Stimulated activated naive CD8-positive, alpha-beta T cell treated with anti-CD3 and anti-CD28 coated beads, Interleukin-15, Interleukin-2, amounts not matched to agents 100 ng/mL and 50 ng/mL, for 24 hours (primary cell): Measurements from ENCODE around the gene ADCY3.
A peak's percentile ranks its signal among the peaks of the same experiment; 100 is the strongest.

Source experiments
- H3K27ac Mint-ChIP-seq: one replicate; pipeline ENCODE4 v1.8.0; 2021; ENCODE audit warnings: mild to moderate bottlenecking, mixed read lengths
- H3K27me3 Mint-ChIP-seq: one replicate; pipeline ENCODE4 v1.8.0; 2021; ENCODE audit warnings: mixed read lengths
- H3K36me3 Mint-ChIP-seq: one replicate; pipeline ENCODE4 v1.8.0; 2021; ENCODE audit warnings: low read depth, mixed read lengths
- H3K4me1 Mint-ChIP-seq: one replicate; pipeline ENCODE4 v1.8.0; 2021; ENCODE audit warnings: low read depth, mixed read lengths
- H3K4me3 Mint-ChIP-seq: one replicate; pipeline ENCODE4 v1.8.0; 2021; ENCODE audit warnings: mild to moderate bottlenecking, mixed read lengths
- H3K9me3 Mint-ChIP-seq: one replicate; pipeline ENCODE4 v1.8.0; 2021; ENCODE audit warnings: mixed read lengths

The ADCY3 gene

GRCh38 chr2:24903161-24904103, 16.6 kb downstream of the ADCY3 start:
- Mint-ChIP-seq H3K4me3 (no peak overlapping the region), H3K36me3 (peaks cover 53% of the 10 kb centered on the region), H3K9me3 (no peaks in the 10 kb centered on the region), H3K27me3 (no peaks in the 10 kb centered on the region), H3K27ac (no peak overlapping the region), H3K4me1 (peaks cover 5% of the 10 kb centered on the region)

GRCh38 chr2:24899361-24899910, 20.6 kb downstream of the ADCY3 start:
- no peaks in the 10 kb centered on the region for H3K4me1 Mint-ChIP-seq
- peaks cover 30% of the 10 kb centered on the region for H3K9me3 Mint-ChIP-seq
- no peak overlapping the region for H3K4me3 Mint-ChIP-seq
- H3K27me3 Mint-ChIP-seq = no peaks in the 10 kb centered on the region
- H3K27ac Mint-ChIP-seq = no peak overlapping the region
- H3K36me3 Mint-ChIP-seq = peaks cover 76% of the 10 kb centered on the region

DNA sequence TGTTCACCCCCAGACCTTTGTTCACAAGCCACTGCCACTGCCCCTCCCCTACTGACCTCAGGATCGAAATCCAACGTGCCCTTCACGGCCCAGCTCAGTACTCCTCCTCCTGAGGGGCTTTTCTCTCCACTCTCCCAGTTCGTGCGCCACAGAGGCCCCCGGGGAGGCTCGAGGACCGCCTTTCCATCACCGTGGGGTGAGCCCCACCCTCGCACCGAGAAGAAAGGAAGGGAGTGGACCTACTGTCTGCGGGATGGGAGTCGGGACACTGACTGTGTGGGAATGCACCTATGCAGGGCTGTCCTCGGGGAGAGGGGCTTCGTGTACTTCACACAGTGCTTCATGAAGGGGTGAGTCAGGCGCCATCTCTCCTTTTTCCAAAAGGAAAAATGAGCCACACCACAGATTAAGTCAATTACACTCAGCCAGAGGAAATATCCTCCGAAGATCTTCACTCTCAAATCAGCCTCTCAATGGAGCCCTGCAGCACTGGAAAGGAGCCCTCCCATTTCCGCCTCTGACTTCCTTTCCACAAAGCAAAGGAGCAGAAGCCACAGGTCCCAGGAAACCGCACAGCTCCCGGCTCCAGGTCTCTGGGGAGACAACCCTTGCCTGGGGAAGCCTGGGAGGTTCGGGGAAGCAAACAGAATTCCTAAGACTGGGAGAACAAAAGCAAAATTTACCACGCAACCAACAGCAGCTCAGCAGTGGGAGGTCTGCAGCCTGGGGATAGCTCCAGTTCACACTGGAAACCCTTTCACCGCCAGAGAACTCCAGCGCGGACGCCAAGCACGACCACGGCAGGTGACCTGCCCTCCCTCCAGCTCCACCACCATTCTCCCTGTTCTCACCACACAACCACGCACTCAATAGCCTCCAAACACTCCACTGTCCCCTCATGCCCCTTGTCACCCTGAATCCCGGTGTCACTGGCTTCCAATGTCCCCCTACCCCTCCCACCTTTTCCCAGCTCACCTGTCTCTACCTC, 21.6 kb downstream of the ADCY3 start:
- Mint-ChIP-seq H3K9me3 (peaks cover 37% of the 10 kb centered on the region), H3K4me3 (no peak overlapping the region), H3K27me3 (no peaks in the 10 kb centered on the region), H3K27ac (no peak overlapping the region), H3K4me1 (no peaks in the 10 kb centered on the region), H3K36me3 (peaks cover 79% of the 10 kb centered on the region)

DNA sequence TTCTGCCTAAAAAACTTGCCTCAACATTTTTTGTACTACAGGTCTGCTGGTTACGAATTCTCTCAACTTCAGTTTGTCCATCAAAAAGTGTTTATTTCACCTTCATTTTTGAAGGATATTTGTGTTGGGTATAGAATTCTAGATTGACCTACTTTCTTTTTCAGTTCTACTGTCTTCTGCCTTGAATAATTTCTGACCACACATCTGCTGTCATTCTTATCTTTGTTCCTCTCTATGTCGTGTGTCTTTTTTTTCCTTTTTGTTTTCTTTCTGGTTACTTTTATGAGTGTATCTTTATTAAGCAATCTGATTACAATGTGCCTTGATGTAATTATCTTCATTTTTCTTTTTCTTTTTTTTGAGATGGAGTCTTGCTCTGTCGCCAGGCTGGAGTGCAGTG, 25.3 kb downstream of the ADCY3 start:
- Mint-ChIP-seq H3K27me3 (no peaks in the 10 kb centered on the region), H3K36me3 (peaks cover 68% of the 10 kb centered on the region), H3K27ac (no peak overlapping the region), H3K4me3 (no peak overlapping the region), H3K4me1 (no peaks in the 10 kb centered on the region), H3K9me3 (peaks cover 38% of the 10 kb centered on the region)

GRCh38 chr2:24893934-24894333, 26.1 kb downstream of the ADCY3 start:
- H3K4me3 Mint-ChIP-seq = no peak overlapping the region
- no peak overlapping the region for H3K27ac Mint-ChIP-seq
- peaks cover 38% of the 10 kb centered on the region for H3K9me3 Mint-ChIP-seq
- peaks cover 60% of the 10 kb centered on the region for H3K36me3 Mint-ChIP-seq
- H3K4me1 Mint-ChIP-seq = no peaks in the 10 kb centered on the region
- H3K27me3 Mint-ChIP-seq = no peaks in the 10 kb centered on the region

DNA sequence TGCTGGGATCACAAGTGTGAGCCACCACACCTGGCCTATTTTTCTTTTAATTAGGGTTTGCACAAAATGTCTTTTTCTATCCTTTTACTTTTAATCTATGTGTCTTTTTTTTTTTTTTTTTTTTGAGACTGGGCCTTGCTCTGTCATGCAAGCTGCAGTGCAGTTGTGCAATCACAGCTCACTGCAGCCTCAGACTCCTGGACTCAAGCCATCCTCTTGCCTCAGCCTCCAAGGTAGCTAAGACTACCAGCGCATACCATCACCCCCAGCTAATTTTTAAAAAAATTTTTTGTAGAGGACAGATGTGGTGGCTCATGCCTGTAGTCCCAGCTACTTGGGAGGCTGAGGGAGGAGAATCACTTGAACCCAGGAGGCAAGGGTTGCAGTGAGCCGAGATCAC, 27.1 kb downstream of the ADCY3 start:
- H3K4me3 Mint-ChIP-seq = no peak overlapping the region
- H3K4me1 Mint-ChIP-seq = peaks cover 3% of the 10 kb centered on the region
- H3K36me3 Mint-ChIP-seq = peaks cover 58% of the 10 kb centered on the region
- H3K9me3 Mint-ChIP-seq = peaks cover 37% of the 10 kb centered on the region
- H3K27ac Mint-ChIP-seq = no peak overlapping the region
- H3K27me3 Mint-ChIP-seq = no peaks in the 10 kb centered on the region

GRCh38 chr2:24891201-24891600, 28.8 kb downstream of the ADCY3 start:
- Mint-ChIP-seq H3K4me1 (peaks cover 14% of the 10 kb centered on the region), H3K36me3 (peaks cover 47% of the 10 kb centered on the region), H3K9me3 (peaks cover 24% of the 10 kb centered on the region), H3K27me3 (no peaks in the 10 kb centered on the region), H3K4me3 (no peak overlapping the region), H3K27ac (no peak overlapping the region)

DNA sequence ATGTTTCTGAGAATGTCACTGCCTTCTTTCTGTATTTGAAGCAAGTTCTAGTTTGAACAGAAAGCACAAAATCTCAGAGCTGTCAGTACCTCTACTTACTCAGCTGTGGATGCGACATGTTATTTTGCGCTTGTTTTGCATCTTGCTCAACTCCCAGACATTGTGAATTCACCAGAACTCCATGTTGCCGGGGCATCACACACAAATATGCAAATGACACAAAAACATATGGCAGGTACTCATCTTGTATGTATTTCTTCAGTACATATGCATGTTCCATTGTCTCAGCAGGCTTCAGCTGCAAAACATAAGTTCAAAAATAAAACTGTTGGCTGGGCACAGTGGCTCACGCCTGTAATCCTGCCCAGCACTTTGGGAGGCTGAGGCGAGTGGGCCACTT, 30.8 kb downstream of the ADCY3 start:
- Mint-ChIP-seq H3K27me3 (no peaks in the 10 kb centered on the region), H3K36me3 (peaks cover 32% of the 10 kb centered on the region), H3K9me3 (peaks cover 7% of the 10 kb centered on the region), H3K4me3 (no peak overlapping the region), H3K27ac (no peak overlapping the region), H3K4me1 (peaks cover 20% of the 10 kb centered on the region)

DNA sequence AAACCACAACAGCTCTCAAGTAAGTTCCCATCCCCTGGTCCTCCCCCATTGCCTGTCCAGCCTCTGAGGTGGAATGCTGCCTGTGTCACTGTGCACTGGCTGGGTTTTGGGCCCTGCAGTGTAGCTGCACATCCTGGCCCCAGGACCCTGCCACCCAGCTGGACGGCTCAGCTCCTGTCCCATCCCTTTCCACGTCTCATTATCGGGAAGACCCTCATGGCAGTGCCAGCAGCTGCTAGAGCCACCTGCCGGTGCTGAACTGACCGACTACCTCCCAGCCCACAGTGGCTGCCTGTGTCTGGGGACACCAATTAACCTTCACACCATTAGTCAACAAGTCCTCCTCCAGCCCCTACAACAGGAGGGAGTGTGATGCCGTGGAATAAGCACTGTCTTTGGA, 31.9 kb downstream of the ADCY3 start:
- Mint-ChIP-seq H3K4me1 (peaks cover 20% of the 10 kb centered on the region), H3K4me3 (no peak overlapping the region), H3K27ac (no peak overlapping the region), H3K9me3 (no peaks in the 10 kb centered on the region), H3K36me3 (peaks cover 24% of the 10 kb centered on the region), H3K27me3 (no peaks in the 10 kb centered on the region)

DNA sequence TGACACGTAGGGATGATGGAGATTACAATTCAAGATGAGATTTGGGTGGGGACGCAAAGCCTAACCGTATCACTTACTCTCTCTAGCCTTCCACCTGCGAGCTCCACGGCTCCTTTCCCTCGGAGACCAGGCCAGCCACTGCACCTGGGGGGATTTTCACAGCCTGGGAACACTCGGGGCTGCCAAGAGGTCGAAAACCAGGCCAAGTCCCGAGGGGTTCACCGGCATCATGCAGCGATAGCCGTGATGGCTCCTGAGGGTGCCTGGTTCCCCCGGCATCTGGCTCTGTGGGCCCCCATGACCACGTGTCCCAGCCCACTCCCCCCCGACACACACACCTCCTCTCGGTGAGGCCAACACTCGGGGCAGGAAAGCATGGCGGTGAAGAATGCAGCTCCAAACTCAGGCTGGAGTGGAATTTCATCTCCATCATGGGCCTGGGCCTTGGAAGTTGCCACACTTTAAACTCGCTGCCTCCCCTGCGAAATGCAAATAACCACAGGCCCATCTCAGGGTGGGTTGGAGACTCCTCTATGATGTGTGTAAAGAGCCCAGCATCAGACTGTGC, 32.6 kb downstream of the ADCY3 start:
- Mint-ChIP-seq H3K4me3 (peak overlapping the region; percentile 59), H3K27ac (no peak overlapping the region), H3K27me3 (no peaks in the 10 kb centered on the region), H3K36me3 (peaks cover 25% of the 10 kb centered on the region), H3K4me1 (peaks cover 20% of the 10 kb centered on the region), H3K9me3 (no peaks in the 10 kb centered on the region)

DNA sequence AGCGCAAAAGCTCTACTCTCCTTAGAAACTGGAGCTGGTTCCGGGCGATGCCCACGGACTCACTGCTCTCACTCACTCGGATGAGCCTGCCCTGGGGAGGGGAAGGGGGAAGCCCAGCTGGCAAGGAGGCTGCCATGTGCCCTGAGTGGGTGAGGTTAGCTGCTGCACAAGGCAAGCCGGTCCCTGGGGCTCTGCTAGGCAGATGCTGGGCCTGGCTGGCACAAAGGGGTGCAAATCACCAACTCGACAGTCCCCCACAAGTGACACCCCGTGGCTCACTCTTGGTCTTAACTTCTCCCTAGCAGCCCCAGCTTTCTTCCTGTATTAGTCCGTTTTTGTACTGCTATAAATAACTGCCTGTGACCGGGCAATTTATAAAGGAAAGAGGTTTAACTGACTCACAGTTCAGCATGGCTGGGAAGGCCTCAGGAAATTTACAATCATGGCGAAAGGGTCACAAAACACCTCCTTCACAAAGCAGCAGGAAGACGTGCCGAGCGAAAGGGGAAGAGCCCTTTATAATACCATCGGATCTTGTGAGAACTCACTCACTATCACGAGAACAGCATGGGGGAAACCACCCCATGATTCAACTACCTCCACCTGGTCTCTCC, 33.2 kb downstream of the ADCY3 start:
- H3K36me3 Mint-ChIP-seq = peaks cover 31% of the 10 kb centered on the region
- peaks cover 20% of the 10 kb centered on the region for H3K4me1 Mint-ChIP-seq
- no peak overlapping the region for H3K27ac Mint-ChIP-seq
- H3K9me3 Mint-ChIP-seq = no peaks in the 10 kb centered on the region
- H3K4me3 Mint-ChIP-seq = peak overlapping the region; percentile 59
- H3K27me3 Mint-ChIP-seq = no peaks in the 10 kb centered on the region

- H3K27me3 Mint-ChIP-seq = no peaks in the 10 kb centered on the region
These were observed 33.9 kb downstream of the ADCY3 start for GRCh38 chr2:24886126-24886501.

DNA sequence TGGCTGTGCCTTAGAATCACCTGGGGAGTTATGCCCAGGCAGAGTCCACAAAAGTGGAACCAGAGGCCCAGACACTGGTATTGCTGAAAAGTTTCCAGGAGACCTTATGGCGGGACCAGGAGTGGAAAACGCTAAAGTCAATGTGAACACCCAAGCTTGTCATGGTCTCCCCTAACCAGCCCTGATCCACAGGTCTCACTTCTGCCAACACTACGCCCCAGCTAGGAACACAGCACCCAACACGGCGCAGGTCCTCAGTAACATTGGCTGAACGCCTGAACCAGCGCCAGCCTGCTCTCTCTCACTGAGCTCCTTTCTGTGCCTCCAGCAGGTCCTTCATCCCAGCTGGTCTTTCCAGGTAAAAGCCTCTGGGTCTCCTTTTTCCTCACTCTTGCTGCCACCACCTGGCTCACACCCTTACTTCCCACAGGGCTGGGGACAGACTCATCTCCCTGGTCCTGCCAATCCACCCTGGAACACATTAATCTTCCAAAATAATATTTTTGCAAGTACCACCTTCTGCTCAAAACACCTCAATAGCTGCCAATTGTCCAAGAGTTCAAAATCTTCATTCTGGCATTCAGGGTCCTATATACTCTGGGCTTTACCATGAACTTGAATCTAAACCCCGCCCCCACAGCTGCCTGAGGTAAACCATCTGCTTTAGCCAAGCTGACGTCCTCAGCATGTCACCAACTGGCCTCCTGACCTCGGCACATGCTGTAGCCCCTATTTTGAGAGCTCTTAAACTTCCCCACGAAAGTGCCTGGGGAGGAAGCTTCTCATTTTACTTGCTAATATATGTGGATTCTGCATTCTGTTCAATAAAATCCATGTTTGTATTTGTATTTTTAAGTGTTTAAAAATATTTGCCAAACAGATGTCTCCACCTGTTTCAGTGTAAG, 34.6 kb downstream of the ADCY3 start:
- Mint-ChIP-seq H3K27ac (no peak overlapping the region), H3K36me3 (peaks cover 28% of the 10 kb centered on the region), H3K4me3 (no peak overlapping the region), H3K27me3 (no peaks in the 10 kb centered on the region), H3K4me1 (peaks cover 20% of the 10 kb centered on the region), H3K9me3 (no peaks in the 10 kb centered on the region)

More at GRCh38 chr2:24886126-24886501, 33.9 kb downstream of the ADCY3 start:
- H3K27ac Mint-ChIP-seq = no peak overlapping the region
- no peaks in the 10 kb centered on the region for H3K9me3 Mint-ChIP-seq
- peaks cover 28% of the 10 kb centered on the region for H3K36me3 Mint-ChIP-seq
- H3K4me3 Mint-ChIP-seq = peak overlapping the region; percentile 59
- H3K4me1 Mint-ChIP-seq = peaks cover 20% of the 10 kb centered on the region
